Activated CD8-positive, alpha-beta memory T cell treated with anti-CD3 and anti-CD28 coated beads, Interleukin-2, amount 10 ng/mL, durations not matched to agents 7 days and 5 days (primary cell): Measurements from ENCODE around the gene SCAMP4. TPM values are rescaled to one million over a fixed set of nuclear protein-coding genes. Genes with fewer than 3 reads are reported as not detected.

Source experiments
- ATAC-seq: fragments of 150-1000 bp; cut with Tn5 transposase; one replicate; pipeline ENCODE4 v1.10.0; 2021; ENCODE audit warnings: moderate library complexity
- CTCF ChIA-PET: fragments of 350-600 bp; sonication (Branson Sonifier 250); formaldehyde crosslinking; loops from one replicate; lab custom pipeline; 2021; ENCODE audit warnings: antibody characterized with exemption; lab: Charles Lee
- DNase-seq: peaks from one replicate; pipeline ENCODE4 v3.0.0-alpha.2; 2020
- H3K27ac Mint-ChIP-seq: one replicate; pipeline ENCODE4 v1.8.0; 2021; ENCODE audit warnings: mild to moderate bottlenecking, mixed read lengths
- H3K27me3 Mint-ChIP-seq: one replicate; pipeline ENCODE4 v1.8.0; 2021; ENCODE audit warnings: mixed read lengths
- H3K36me3 Mint-ChIP-seq: one replicate; pipeline ENCODE4 v1.8.0; 2021; ENCODE audit warnings: mild to moderate bottlenecking, mixed read lengths
- H3K4me1 Mint-ChIP-seq: one replicate; pipeline ENCODE4 v1.8.0; 2021; ENCODE audit warnings: mixed read lengths
- H3K4me3 Mint-ChIP-seq: one replicate; pipeline ENCODE4 v1.8.0; 2021; ENCODE audit warnings: mild to moderate bottlenecking, moderate library complexity, mixed read lengths
- H3K9me3 Mint-ChIP-seq: one replicate; pipeline ENCODE4 v1.8.0; 2022; ENCODE audit warnings: low read depth, mixed read lengths
- total RNA-seq, 2 experiments: library from RNA; stranded (reverse); gene quantifications; one replicate each; pipeline ENCODE4 v1.2.3, GENCODE V29; 2021

The SCAMP4 gene, protein sequence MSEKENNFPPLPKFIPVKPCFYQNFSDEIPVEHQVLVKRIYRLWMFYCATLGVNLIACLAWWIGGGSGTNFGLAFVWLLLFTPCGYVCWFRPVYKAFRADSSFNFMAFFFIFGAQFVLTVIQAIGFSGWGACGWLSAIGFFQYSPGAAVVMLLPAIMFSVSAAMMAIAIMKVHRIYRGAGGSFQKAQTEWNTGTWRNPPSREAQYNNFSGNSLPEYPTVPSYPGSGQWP
- total RNA-seq = 10 to 100 TPM; 32.9 to 34.8 TPM

DNA sequence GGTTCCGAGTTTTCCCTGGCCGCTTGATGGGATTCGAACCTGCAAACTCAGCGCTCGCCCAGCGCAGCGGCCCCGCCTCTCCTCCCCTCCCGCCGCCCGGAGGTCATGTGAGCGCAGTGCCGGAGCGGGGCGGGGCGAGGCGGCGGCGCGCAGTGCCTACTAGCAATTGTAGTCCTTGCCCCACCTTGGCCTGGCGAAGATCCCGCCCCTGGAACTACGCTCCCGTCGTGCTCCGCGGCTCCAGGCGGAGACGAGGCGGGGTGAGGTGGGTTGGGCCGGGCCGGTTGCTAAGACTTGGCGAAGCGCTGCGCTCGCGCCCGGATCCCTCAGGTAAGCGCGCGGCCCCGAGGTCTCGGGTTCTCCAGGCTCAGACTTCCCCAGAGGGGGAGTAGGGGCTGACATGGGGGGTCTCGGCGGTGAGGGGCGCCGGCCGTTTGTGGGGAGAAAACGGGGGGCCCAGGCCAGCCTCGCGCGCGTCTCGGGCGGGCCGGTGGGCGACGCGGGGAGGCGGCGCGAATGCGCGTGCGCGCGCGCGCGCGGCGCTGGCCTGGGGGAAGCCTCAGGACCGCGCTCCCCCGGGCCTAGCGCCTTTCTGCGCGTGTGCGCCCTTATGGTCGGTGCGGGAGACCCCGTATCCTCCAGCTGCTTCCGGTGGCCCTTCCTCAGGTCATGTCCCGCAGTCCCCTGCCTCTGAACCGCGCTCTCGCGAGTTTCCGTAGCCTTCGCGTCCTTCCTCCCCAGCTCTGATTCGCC lies at the start of gene SCAMP4, which contains the start of gene ADAT3:
Gene SCAMP4, plus strand, starts transcription at position 290 of the 753 bp plus-strand sequence. CDS start 9,621 bp downstream, outside the sequence.
Gene ADAT3, plus strand, starts transcription at position 290 of the 753 bp plus-strand sequence. CDS start 6,649 bp downstream, outside the sequence.
- Mint-ChIP-seq H3K27me3 (no peaks in the 10 kb centered on the region), H3K27ac (peak within 1 kb of the TSS; percentile 83), H3K9me3 (no peaks in the 10 kb centered on the region), H3K4me3 (peak within 1 kb of the TSS; percentile 82), H3K36me3 (peaks cover 1% of the 10 kb centered on the region), H3K4me1 (peaks cover 48% of the 10 kb centered on the region)
- CTCF ChIA-PET = interaction anchor here (0.6 to 1.6 kb wide), 5 partner anchors 8 to 41 kb away, joined by 3 to 11 read pairs (median 4); no protein-coding TSS in a partner anchor
- DNase-seq = peak; percentile 100
- ATAC-seq = peak; percentile 99

DNA sequence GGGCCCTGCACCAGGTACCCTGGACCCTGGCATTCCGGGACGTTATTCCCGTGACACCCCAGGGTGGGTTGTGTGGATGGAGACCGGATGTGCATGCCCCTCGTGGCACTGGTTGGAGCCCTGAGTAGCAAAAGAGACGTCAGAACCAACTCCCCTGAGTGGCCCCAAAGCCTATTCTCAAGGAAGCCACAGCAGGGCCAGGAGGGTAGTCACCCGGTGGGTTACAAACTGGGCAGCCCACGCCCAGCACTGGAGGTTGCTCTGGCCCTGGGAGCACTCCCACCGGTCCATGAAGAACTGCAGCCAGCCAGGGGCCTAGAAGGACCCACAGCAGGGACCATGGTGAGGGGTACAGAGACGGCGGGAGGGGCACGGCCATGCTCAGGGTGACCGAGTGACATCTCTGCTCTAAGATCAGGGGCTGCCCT lies 49.4 kb upstream of the SCAMP4 start:
- DNase-seq = peak; percentile 76
- CTCF ChIA-PET = interaction anchor here (1.0 to 4.8 kb wide), 6 partner anchors 10 to 41 kb away, joined by 3 to 25 read pairs (median 4); no protein-coding TSS in a partner anchor

DNA sequence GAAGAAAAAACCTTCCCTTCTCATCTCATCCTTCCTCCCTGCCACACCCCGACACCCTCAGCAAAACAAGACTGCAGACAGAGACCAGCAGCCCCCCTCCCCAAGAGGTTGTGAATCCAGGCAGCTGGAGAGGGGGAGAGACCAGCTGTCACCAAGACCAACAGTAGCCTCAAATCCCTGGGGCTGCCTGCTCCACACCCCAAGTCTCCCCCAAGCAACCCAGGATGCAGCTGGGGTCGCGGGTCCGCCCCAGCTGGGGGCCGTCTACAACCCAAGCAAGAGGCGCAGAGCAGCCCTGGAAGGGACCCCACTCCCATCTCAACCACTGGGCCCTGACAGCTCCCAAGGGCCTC lies 48.9 kb upstream of the SCAMP4 start:
- H3K9me3 Mint-ChIP-seq = no peaks in the 10 kb centered on the region
- CTCF ChIA-PET = interaction anchor here (1.1 to 4.8 kb wide), 4 partner anchors 9 to 41 kb away, joined by 3 to 25 read pairs (median 6); no protein-coding TSS in a partner anchor
- ATAC-seq = no peak
- no peak for DNase-seq
- no peaks in the 10 kb centered on the region for H3K27me3 Mint-ChIP-seq
- peaks cover 49% of the 10 kb centered on the region for H3K4me1 Mint-ChIP-seq
- H3K36me3 Mint-ChIP-seq = no peaks in the 10 kb centered on the region
- H3K27ac Mint-ChIP-seq = peak overlapping the region; percentile 95
- H3K4me3 Mint-ChIP-seq = peak overlapping the region; percentile 75

More for the DNA sequence above, 49.4 kb upstream of the SCAMP4 start:
- Mint-ChIP-seq H3K36me3 (no peaks in the 10 kb centered on the region), H3K9me3 (no peaks in the 10 kb centered on the region), H3K27me3 (no peaks in the 10 kb centered on the region), H3K4me1 (peaks cover 49% of the 10 kb centered on the region), H3K27ac (peak overlapping the region; percentile 95), H3K4me3 (peak overlapping the region; percentile 75)
- ATAC-seq = peak; percentile 28

DNA sequence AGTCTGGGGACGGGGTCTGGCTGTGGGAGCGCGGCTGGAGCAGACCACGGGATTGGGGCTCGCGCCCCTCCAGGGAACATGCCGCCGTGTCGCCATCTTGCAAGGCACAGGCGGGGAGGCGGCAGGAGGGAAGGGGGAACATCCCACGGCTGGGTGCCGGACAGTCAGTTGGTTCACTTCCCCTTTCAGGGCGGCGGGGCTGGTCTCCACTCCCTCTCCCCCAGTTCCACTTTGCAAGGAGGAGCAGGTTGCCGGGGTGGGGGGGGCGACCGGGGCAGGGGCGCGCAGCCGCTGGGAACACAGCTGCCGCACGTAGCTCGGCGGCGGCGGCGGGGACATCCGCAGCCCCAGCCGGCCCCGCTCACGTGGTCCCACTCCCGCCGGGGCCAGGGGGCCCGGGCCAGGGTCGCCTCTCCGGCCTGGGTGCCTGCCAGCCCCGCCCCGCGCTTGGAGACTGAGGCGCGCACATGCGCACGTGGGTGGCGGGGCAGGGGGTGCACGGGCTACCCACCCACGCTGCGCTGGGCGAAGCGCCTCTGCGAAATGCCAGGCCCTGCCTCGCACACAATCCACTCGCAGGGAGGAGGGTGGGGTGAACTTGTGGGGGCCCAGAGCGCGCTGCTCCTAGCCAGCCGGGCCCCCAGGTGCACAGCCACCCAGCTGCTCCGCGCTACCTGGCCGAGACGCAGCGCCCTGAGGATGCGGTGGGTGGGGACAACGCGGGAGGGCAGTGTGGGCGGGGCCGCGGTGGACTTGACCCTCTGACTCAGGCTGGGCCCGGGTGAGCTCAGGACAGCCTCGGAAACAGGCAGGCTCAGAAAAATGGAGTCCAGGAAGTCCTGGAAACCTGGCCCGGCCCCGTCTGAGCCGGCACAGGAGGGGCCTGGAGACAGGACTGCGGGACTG lies 48.2 kb upstream of the SCAMP4 start:
- no peaks in the 10 kb centered on the region for H3K9me3 Mint-ChIP-seq
- H3K36me3 Mint-ChIP-seq = no peaks in the 10 kb centered on the region
- H3K4me1 Mint-ChIP-seq = peaks cover 54% of the 10 kb centered on the region
- CTCF ChIA-PET = interaction anchor here (1.5 to 4.8 kb wide), 5 partner anchors 8 to 40 kb away, joined by 4 to 25 read pairs (median 8); no protein-coding TSS in a partner anchor
- H3K27ac Mint-ChIP-seq = peak overlapping the region; percentile 95
- DNase-seq = peak; percentile 69
- H3K4me3 Mint-ChIP-seq = peak overlapping the region; percentile 75
- peak; percentile 9 for ATAC-seq
- H3K27me3 Mint-ChIP-seq = no peaks in the 10 kb centered on the region

DNA sequence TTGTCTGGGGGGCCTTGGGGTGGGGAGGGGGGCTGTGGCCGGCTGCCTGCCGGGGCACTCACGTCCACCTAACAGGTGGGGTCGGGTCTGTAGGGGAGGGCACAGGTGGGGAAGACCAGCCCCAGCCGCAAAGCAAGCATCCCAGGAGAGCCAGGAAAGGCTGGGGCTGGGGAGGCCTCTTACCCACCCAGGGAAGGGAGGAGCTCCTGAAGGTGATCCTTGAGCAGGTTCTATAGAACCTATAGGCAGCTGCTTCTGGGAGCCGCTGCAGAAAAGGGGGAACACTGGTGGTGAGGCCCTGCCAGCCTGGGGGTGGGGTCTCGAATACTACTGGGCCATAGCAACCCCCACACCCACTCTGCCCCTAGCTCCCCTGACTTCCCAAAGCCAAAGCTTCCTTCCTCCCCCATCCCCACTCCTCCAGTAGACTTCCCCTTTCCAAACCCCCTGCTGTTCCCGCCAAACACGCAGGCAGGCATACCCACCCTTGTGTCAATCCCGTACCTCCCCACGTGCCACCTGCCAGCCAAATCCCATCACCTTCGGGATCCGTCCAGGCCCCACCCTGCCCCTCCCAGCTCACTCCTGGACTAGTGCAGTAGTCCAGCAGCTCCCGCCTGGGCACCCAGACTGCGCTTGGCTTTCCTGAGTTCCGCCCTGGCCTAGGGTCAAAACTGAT lies 47.4 kb upstream of the SCAMP4 start:
- DNase-seq = no peak
- Mint-ChIP-seq H3K27ac (peak overlapping the region; percentile 80), H3K27me3 (no peaks in the 10 kb centered on the region), H3K9me3 (no peaks in the 10 kb centered on the region), H3K4me3 (peak overlapping the region; percentile 62), H3K36me3 (no peaks in the 10 kb centered on the region), H3K4me1 (peaks cover 54% of the 10 kb centered on the region)
- CTCF ChIA-PET = interaction anchor here (0.7 to 2.5 kb wide), 5 partner anchors 9 to 72 kb away, joined by 3 to 9 read pairs (median 5); no protein-coding TSS in a partner anchor
- ATAC-seq = no peak

DNA sequence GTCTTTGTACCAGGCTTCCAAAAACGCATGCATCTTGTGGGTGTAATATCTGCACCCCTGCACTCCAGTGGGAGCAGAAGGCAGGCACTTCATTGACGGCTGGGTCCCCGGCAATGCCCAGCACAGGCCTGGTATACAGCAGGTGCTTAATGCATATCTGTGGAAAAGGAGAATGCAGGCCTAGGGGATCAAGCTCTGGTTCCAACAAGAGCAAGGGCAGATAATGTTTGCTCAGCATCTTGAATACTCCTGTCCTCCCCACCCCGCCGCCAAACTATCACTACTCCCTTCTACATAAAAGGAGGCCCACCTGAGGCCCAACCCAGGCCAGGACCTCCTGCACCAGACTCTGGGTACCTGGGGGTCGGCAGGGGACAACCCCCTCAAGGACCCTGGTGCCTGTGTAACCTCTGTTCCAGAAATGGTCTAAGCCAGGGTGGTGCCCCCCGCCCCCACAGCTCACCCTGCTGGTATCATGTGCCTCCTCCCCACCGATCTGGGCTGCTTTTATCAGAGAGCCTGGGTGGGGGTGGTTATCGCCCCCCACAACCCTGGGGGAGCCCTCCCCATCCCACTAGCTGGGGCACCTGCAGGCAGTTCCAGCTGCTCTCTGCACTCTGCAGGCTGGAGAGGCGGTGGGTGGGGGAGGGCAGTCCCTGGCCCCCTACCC lies 46.7 kb upstream of the SCAMP4 start:
- H3K9me3 Mint-ChIP-seq = no peaks in the 10 kb centered on the region
- CTCF ChIA-PET = interaction anchor here (0.5 to 1.9 kb wide), 6 partner anchors 8 to 782 kb away, joined by 3 to 8 read pairs (median 4); no protein-coding TSS in a partner anchor
- peak overlapping the region; percentile 71 for H3K27ac Mint-ChIP-seq
- H3K4me1 Mint-ChIP-seq = peaks cover 47% of the 10 kb centered on the region
- no peak overlapping the region for H3K4me3 Mint-ChIP-seq
- no peak for DNase-seq
- H3K36me3 Mint-ChIP-seq = no peaks in the 10 kb centered on the region
- ATAC-seq = no peak
- H3K27me3 Mint-ChIP-seq = no peaks in the 10 kb centered on the region

DNA sequence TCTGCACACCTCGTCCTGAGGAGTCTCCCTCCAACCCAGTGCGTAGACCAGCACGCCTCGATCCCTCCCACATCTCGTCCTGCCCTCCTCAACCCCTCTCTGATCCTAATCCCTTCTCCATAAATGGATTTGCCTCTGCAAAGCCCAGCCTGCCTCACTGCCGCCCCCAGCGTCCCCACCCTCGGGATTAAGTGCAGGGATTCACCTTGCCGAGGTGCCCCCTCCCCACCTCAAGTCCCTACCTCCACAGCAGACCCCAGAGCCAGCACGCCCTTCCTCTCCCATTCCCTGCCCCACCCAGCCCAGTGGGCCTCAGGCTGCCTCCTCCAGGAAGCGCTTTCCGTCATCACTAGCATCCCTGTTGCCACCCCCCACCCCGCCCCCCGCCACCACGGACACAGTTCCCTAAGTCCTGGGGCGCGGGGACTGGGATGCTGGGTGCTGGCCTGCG lies 45.8 kb upstream of the SCAMP4 start:
- Mint-ChIP-seq H3K4me1 (peaks cover 46% of the 10 kb centered on the region), H3K27me3 (no peaks in the 10 kb centered on the region), H3K4me3 (no peak overlapping the region), H3K9me3 (no peaks in the 10 kb centered on the region), H3K36me3 (no peaks in the 10 kb centered on the region), H3K27ac (peak overlapping the region; percentile 50)
- CTCF ChIA-PET = interaction anchor here (1.1 kb wide), 1 partner anchor 783 kb away, joined by 4 read pairs; no protein-coding TSS in a partner anchor
- DNase-seq (no peak), ATAC-seq (no peak)

DNA sequence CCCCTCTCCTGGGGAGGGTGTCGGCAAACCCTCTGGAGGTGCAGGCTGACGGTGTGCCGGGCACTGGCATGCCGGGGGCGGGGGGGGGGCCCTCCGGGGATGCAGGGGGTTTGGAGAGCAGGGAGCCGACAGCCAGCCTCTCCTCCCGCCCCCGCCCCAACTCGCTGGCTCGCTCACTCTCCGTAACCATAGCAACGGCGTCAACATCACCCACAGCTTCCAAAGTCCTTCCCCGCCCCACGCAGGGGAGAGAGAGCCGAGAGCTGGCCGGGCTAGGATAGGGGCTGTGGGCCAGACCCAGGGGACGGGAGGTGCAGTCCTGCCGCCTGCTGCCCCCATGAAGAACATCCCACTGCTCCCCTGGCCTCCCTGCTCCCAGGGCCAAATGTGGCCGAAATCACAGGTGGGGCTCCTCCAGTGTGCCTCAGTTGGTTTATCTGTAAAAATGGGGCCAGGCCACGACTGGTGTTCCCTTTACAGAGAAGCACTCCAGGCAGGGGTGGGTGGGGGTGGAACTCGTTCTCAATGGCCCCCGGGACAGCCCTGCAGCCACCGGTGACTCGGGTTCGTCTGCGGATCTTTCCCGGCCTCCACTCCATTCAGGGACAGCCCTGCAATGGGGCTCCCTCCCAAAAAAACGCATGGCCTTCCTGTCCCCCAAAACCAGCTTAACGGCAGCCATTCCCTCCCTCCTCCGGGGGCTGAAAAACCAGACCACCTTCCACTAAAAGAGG lies 45.0 kb upstream of the SCAMP4 start:
- peaks cover 39% of the 10 kb centered on the region for H3K4me1 Mint-ChIP-seq
- no peak for DNase-seq

DNA sequence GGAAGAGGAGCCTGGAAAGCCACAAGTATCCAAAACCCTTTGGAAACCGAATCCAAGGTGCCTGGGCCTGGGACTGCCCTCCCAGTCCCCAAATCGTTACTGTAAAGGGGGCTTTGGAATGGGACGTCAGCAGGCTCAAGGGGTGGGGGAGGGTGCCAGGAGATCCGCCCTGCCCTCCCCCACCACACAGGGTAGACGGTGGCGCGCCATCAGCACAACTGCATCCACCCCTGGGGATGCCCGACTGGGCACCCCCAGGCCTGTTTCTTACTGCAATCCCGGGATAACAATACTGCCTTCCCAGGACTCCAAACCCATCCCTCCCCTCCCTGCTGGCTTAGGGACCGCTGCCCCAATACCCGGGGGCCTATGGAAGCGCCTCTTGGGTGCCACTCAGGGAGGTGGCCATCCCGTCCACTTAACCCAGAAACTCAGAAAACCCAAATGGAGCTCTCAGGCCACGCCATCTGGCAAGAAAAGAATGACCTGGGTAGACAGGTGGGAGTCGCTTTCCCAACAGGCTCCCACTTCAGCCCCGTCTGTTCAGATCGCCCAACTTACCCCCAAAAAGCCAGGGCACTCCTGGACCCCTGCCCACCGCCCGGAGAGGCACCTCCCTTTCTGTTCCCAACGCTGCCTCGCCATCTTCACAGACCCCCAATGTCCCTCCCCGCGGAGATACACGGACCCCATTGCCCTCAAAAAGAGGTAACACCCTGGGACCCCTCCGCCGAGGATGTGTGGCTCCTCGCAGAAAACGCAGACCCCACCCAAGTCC lies 44.2 kb upstream of the SCAMP4 start:
- Mint-ChIP-seq H3K4me3 (peak overlapping the region; percentile 85), H3K36me3 (no peaks in the 10 kb centered on the region), H3K27me3 (no peaks in the 10 kb centered on the region), H3K4me1 (peaks cover 37% of the 10 kb centered on the region), H3K9me3 (no peaks in the 10 kb centered on the region), H3K27ac (no peak overlapping the region)
- CTCF ChIA-PET = no interaction called here
- no peak for DNase-seq
- ATAC-seq = no peak

More for the DNA sequence above, 45.0 kb upstream of the SCAMP4 start:
- Mint-ChIP-seq H3K4me3 (no peak overlapping the region), H3K36me3 (no peaks in the 10 kb centered on the region), H3K9me3 (no peaks in the 10 kb centered on the region), H3K27ac (no peak overlapping the region), H3K27me3 (no peaks in the 10 kb centered on the region)
- no peak for ATAC-seq
- CTCF ChIA-PET = no interaction called here

DNA sequence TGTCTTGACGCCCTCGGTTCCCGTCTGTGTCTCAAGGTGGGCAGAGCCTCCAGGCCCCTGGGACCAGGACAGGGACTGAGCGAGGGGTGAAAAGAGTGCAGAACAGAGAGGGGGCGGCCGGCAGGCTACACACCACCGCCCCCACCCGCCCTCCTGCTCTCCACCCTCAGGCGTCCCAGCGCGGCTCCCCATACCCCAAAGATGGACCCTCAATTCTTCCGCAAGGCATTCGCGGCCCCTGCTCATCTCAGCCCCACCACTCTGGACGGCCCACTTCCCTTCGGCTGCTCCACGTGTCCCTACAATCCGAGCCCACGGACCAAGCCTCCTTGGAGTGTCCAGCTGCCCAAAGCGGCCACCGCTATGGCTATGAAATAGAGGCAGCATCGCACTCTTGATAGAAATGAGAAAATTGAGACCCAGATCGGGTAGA lies 43.6 kb upstream of the SCAMP4 start:
- CTCF ChIA-PET = no interaction called here

DNA sequence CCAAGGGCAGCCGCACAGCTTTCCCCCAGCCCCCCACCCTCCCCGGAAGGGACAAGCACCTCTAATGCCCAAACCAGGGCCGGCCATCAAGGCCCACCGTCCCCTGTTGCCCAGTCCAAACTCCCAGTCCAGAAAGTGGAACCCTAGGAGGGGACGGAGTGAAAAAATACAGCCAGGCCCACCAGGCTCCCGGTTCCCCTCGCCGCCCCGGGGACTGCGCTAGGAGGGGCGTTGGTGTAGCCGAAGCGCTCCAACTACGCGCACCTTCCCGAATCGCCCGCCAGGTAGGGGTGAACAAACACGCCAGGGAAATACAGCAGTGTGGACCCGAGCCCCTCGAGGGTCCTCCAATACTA lies 43.2 kb upstream of the SCAMP4 start:
- Mint-ChIP-seq H3K9me3 (no peaks in the 10 kb centered on the region), H3K36me3 (no peaks in the 10 kb centered on the region), H3K27me3 (no peaks in the 10 kb centered on the region), H3K27ac (peak overlapping the region; percentile 90), H3K4me3 (peak overlapping the region; percentile 85), H3K4me1 (peaks cover 33% of the 10 kb centered on the region)
- CTCF ChIA-PET = no interaction called here
- ATAC-seq = no peak
- no peak for DNase-seq

More for the DNA sequence above, 43.6 kb upstream of the SCAMP4 start:
- H3K4me3 Mint-ChIP-seq = peak overlapping the region; percentile 85
- H3K9me3 Mint-ChIP-seq = no peaks in the 10 kb centered on the region
- H3K27ac Mint-ChIP-seq = peak overlapping the region; percentile 90
- no peaks in the 10 kb centered on the region for H3K36me3 Mint-ChIP-seq
- no peaks in the 10 kb centered on the region for H3K27me3 Mint-ChIP-seq
- DNase-seq (no peak), ATAC-seq (no peak)
- peaks cover 33% of the 10 kb centered on the region for H3K4me1 Mint-ChIP-seq
